ENCODE measurements around the gene CHD1. TPM values are rescaled to one million over a fixed set of nuclear protein-coding genes. Genes with fewer than 3 reads are reported as not detected.

The CHD1 gene
- total RNA-seq, 2 donors from 2014 or later = 59.1 to 59.5 TPM

- no peaks in the 10 kb centered on the region for H3K4me1 ChIP-seq (ENCODE audit: control insufficient read depth, insufficient read depth, low read length)
- peaks cover 6% of the 10 kb centered on the region for H3K36me3 Mint-ChIP-seq (ENCODE audit: low read depth)
- peaks cover 15% of the 10 kb centered on the region for H3K9me3 Mint-ChIP-seq
- H3K4me1 Mint-ChIP-seq = no peaks in the 10 kb centered on the region
- no peak overlapping the region for H3K4me3 ChIP-seq (ENCODE audit: low read length)
- TF ChIP-seq CTCF (conservative IDR thresholded peaks at IDR 0.05) = no peak
- H3K27me3 Mint-ChIP-seq (ENCODE audit: insufficient read depth) = no peaks in the 10 kb centered on the region
- H3K9ac ChIP-seq (ENCODE audit: extremely low read depth, low read length, poor library complexity, severe bottlenecking) = no peak overlapping the region
- peaks cover 13% of the 10 kb centered on the region for H3K9me3 ChIP-seq (ENCODE audit: control insufficient read depth, low read length)
- H3K27me3 ChIP-seq (ENCODE audit: control insufficient read depth, insufficient read depth, low read length, poor library complexity, severe bottlenecking) = no peaks in the 10 kb centered on the region
- no peak overlapping the region for H3K27ac Mint-ChIP-seq
- DNase-seq = no peak
- no peaks in the 10 kb centered on the region for H3K36me3 ChIP-seq (ENCODE audit: control insufficient read depth, insufficient read depth, low read length)
- 97 to 100% methylated on average over 2 to 4 of the region's 4 CpGs for WGBS, 2 experiments (ENCODE audit: insufficient coverage in 1 of 2, insufficient read length in 1 of 2)
- no peak overlapping the region for H3K4me3 Mint-ChIP-seq
- H3K27ac ChIP-seq (ENCODE audit: low read depth, low read length) = no peak overlapping the region
These were observed 103.0 kb downstream of the CHD1 start for GRCh38 chr5:98825582-98826375.

- Histone ChIP-seq H3K9me3 (ENCODE audit: control insufficient read depth, low read length) (peaks cover 13% of the 10 kb centered on the region), H3K27ac (ENCODE audit: low read depth, low read length) (no peak overlapping the region), H3K9ac (ENCODE audit: extremely low read depth, low read length, poor library complexity, severe bottlenecking) (no peak overlapping the region), H3K4me1 (ENCODE audit: control insufficient read depth, insufficient read depth, low read length) (peaks cover 3% of the 10 kb centered on the region), H3K36me3 (ENCODE audit: control insufficient read depth, insufficient read depth, low read length) (no peaks in the 10 kb centered on the region), H3K27me3 (ENCODE audit: control insufficient read depth, insufficient read depth, low read length, poor library complexity, severe bottlenecking) (no peaks in the 10 kb centered on the region), H3K4me3 (ENCODE audit: low read length) (no peak overlapping the region)
- no peak for TF ChIP-seq CTCF (conservative IDR thresholded peaks at IDR 0.05)
- H3K4me3 Mint-ChIP-seq = no peak overlapping the region
- peaks cover 6% of the 10 kb centered on the region for H3K36me3 Mint-ChIP-seq (ENCODE audit: low read depth)
- peaks cover 5% of the 10 kb centered on the region for H3K4me1 Mint-ChIP-seq
- peaks cover 15% of the 10 kb centered on the region for H3K9me3 Mint-ChIP-seq
- no peaks in the 10 kb centered on the region for H3K27me3 Mint-ChIP-seq (ENCODE audit: insufficient read depth)
- WGBS, 2 experiments (ENCODE audit: insufficient coverage in 1 of 2, insufficient read length in 1 of 2) = 91 to 100% methylated on average over 4 to 6 of the region's 6 CpGs
- no peak for DNase-seq
- no peak overlapping the region for H3K27ac Mint-ChIP-seq
These were observed 112.1 kb downstream of the CHD1 start for GRCh38 chr5:98816582-98817222.

- H3K36me3 Mint-ChIP-seq (ENCODE audit: low read depth) = no peaks in the 10 kb centered on the region
- TF ChIP-seq CTCF (conservative IDR thresholded peaks at IDR 0.05) = no peak
- no peak overlapping the region for H3K27ac Mint-ChIP-seq
- no peak overlapping the region for H3K27ac ChIP-seq (ENCODE audit: low read depth, low read length)
- no peaks in the 10 kb centered on the region for H3K27me3 ChIP-seq (ENCODE audit: control insufficient read depth, insufficient read depth, low read length, poor library complexity, severe bottlenecking)
- 92 to 98% methylated on average over 1 to 3 of the region's 3 CpGs for WGBS, 2 experiments (ENCODE audit: insufficient coverage in 1 of 2, insufficient read length in 1 of 2)
- no peaks in the 10 kb centered on the region for H3K27me3 Mint-ChIP-seq (ENCODE audit: insufficient read depth)
- H3K4me1 ChIP-seq (ENCODE audit: control insufficient read depth, insufficient read depth, low read length) = peaks cover 3% of the 10 kb centered on the region
- H3K4me3 ChIP-seq (ENCODE audit: low read length) = no peak overlapping the region
- DNase-seq = no peak
- no peak overlapping the region for H3K4me3 Mint-ChIP-seq
- no peak overlapping the region for H3K9ac ChIP-seq (ENCODE audit: extremely low read depth, low read length, poor library complexity, severe bottlenecking)
- no peaks in the 10 kb centered on the region for H3K36me3 ChIP-seq (ENCODE audit: control insufficient read depth, insufficient read depth, low read length)
- H3K9me3 ChIP-seq (ENCODE audit: control insufficient read depth, low read length) = peaks cover 6% of the 10 kb centered on the region
- H3K4me1 Mint-ChIP-seq = peaks cover 11% of the 10 kb centered on the region
- H3K9me3 Mint-ChIP-seq = peaks cover 3% of the 10 kb centered on the region
These were observed 115.1 kb downstream of the CHD1 start for GRCh38 chr5:98813755-98814154.
